Fibroblast of pulmonary artery (primary cell): ENCODE measurements around the gene TXNL4A.
"Not testable (repeated sequence)": the region's sequence is repeated elsewhere in the genome, so short reads cannot be mapped to it uniquely, and the experiment has no call there.

ENCODE experiments used
- DNase-seq: peaks from one replicate; pipeline ENCODE4 v3.0.0-alpha.2; 2010; ENCODE audit warnings: low read depth
- H3K4me3 ChIP-seq: replicated peaks from 2 replicates; pipeline ENCODE4 v1.5.1; 2011; ENCODE audit warnings: low read depth, mild to moderate bottlenecking, control low read depth, low read length, moderate library complexity
- TF ChIP-seq, protein P1 (sequence below): IDR thresholded peaks from 2 replicates; pipeline ENCODE4 v1.5.1; 2011; ENCODE audit warnings: mild to moderate bottlenecking, control low read depth, low read length, inconsistent platforms; ENCODE audit errors: missing control alignments

TXNL4A gene

DNA sequence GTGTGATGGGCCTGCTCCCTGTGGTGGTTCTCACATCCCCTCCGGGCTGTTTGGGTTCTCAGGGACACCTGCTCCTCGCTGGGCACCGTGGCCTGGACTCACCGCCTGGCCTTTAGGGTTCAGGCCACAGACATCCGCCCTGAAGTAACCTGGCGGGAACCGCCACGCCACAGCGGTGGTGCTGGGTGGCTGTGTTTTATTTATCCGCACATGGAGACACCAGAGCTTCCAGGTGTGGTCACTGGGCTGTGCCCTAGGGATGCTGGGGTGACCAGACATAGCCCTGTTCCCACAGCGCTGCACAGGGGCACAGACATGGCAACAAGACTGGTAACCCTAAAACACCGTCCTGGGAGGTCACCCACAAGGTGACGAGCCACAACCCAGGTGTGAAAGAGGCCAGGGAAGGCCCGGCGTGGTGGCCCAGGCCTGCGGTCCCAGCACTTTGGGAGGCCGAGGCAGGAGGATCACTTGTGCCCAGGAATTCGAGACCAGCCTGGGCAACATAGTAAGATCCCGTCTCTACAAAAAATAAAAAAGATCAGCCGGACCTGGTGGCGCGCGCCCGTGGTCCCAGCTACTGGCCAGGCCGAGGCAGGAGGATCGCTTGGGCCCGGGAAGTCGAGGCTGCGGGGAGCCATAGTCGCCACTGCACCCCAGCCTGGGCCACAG is 24.6 kb downstream of the TXNL4A start:
- TF ChIP-seq, protein P1, sequence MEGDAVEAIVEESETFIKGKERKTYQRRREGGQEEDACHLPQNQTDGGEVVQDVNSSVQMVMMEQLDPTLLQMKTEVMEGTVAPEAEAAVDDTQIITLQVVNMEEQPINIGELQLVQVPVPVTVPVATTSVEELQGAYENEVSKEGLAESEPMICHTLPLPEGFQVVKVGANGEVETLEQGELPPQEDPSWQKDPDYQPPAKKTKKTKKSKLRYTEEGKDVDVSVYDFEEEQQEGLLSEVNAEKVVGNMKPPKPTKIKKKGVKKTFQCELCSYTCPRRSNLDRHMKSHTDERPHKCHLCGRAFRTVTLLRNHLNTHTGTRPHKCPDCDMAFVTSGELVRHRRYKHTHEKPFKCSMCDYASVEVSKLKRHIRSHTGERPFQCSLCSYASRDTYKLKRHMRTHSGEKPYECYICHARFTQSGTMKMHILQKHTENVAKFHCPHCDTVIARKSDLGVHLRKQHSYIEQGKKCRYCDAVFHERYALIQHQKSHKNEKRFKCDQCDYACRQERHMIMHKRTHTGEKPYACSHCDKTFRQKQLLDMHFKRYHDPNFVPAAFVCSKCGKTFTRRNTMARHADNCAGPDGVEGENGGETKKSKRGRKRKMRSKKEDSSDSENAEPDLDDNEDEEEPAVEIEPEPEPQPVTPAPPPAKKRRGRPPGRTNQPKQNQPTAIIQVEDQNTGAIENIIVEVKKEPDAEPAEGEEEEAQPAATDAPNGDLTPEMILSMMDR: no peak
- no peak for DNase-seq
- peak overlapping the region; percentile 67 for H3K4me3 ChIP-seq

DNA sequence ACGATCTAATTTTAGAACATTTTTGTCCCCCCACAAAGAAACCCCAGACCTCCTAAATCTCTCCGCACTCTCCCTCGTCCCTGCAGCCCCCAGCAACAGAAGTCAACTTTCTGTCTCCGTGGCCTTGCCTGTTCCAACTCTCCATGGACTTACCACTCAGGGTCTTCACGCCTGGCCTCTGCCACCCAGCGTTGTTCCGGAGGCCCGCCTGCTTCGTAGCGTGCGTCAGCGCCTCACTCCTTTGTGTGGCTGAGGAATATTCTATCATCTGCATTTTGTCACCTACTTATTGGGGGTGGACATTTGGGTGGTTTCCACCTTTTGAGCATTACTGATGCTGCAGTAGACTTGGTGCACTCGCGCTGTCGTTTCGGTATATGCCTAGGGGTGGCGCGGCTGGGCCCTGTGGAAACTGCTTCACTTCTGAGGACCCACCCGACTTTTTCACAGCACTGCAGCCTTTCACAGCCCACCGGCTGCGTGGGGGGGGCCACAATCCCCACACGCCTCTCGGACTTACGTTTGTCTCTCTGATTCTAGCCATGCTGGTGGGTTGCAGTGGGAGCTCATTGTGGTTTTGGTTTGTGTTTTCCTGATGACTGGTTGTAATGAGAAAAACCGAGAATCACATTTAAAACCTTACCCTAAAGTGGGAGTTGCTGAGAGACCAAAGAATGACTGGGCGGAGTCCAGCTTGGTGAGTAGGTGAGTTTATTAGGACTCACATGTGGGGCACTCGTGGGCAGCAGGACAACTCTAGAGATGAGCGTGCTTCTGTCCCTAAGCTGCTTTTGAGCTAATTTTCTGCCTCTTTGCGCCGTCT is 25.3 kb downstream of the TXNL4A start:
- no peak for DNase-seq
- TF ChIP-seq, protein P1: no peak
- no peak overlapping the region for H3K4me3 ChIP-seq

DNA sequence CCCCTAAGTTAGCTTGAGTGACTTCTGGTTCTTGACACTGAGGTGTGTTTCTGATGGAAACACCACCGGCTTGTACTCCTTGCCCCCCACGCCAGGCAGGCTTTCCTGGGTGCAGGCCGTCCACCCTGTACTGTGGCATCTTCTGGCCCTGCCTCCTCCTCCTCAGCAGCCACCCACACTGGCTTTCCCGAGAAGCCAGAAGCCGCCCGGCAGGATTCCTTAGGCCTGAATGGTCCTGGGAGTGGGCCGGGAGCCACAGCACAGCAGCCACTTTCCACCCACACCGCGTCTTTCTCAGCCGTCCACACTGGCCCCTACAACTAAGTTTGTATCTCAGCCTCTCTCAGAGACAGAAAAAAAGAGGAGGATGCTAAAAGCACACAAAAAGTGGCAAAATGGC is 26.1 kb downstream of the TXNL4A start:
- TF ChIP-seq, protein P1: no peak
- DNase-seq: no peak
- H3K4me3 ChIP-seq: no peak overlapping the region

DNA sequence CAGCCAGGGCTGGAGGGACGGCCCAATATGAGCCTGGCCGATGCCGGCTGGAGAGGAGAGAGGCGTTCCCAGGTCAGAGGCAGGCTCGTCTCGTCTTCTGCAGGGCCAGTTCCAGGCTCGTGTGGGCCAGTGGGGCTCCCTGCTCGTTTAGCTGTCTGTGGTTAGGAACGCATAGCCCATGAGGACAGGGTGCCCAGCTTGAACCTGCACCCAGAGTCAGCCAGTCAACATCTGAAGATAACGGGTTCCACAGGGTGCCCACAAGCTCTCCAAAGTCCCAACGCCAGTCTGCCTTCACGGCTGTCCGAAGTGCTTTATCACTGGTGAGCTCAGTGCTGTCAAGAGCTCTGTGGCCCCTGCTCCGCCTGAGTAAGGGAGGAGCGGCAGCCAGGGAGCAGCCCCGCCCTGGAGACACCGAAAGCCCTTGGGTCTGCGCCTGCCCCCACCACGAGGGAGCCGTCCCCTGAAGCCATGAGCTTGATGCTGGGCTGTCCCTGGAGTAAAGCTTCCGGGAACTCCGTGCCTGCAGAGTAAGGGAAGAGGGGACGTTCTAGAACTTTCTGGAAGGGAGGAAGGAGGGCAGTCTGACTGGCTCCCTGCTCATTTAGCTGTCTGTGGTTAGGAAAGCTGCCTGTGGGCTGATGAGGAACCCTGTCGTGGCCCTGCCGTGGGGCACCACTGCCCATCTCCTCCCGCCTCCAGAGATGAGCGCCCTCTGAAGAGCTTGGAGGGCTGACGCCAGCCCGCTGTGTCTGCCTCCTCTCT is 26.7 kb downstream of the TXNL4A start:
- TF ChIP-seq, protein P1: no peak
- no peak for DNase-seq
- no peak overlapping the region for H3K4me3 ChIP-seq

DNA sequence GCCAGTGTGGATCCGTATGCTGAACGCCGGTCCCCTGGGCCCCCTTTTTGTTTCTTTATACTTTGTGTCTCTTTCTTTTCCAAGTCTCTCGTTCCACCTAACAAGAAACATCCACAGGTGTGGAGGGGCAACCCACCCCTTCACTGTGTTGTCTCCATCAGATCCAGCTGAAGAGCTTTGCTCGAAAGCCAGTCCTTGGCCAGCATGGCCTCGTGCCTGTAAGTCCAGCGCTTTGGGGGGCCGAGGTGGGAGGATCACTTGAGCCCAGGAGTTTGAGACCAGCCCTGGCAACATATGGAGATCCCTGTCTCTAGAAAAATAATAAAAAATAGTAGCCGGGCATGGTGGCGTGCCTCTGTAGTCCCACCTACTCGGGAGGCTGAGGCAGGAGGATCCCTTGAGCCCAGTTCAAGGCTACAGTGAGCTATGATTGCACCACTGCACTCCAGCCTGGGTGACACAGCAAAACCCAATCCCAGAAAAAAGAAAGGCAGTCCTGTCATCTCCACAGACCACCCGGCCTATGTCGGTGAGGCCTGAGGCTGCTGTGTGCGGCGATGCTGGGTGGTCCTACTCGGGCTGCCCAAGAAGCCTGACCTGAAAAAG is 27.3 kb downstream of the TXNL4A start:
- DNase-seq: no peak
- TF ChIP-seq, protein P1: no peak
- H3K4me3 ChIP-seq: no peak overlapping the region

DNA sequence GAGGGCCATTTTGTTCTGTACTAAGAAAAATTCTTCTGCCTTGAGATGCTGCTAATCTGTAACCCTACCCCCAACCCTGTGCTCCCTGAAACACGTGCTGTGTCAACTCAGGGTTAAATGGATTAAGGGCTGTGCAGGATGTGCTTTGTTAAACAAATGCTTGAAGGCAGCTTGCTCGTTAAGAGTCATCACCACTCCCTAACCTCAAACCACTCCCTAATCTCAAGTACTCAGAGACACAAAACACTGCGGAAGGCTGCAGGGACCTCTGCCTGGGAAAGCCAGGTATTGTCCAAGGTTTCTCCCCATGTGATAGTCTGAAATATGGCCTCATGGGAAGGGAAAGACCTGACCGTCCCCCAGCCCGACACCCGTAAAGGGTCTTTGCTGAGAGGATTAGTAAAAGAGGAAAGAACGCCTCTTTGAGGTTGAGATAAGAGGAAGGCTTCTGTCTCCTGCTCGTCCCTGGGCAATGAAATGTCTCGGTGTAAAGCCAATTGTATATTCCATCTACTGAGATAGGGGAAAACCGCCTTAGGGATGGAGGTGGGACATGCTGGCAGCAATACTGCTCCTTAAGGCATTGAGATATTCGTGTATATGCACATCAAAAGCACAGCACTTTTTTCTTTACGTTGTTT is 28.1 kb downstream of the TXNL4A start:
- not testable (repeated sequence) for H3K4me3 ChIP-seq
- DNase-seq: peak; percentile 53

DNA sequence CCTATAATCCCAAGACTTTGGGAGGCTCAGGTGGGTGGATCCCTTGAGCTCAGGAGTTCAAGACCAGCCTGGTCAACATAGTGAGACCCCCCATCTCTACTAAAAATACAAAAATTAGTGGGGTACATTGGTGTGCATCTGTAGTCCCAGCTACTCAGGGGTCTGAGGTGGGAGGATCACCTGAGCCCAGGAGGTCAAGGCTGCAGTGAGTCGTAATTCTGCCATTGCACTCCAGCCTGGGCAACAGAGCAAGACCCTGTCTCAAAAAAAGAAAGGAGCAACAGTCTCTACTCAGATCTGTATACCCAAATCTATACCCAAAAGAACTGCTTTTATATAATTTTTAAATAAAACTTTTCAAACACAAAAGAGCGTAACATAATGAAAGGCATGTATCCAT is 29.4 kb downstream of the TXNL4A start:
- DNase-seq: no peak
- H3K4me3 ChIP-seq: no peak overlapping the region
- TF ChIP-seq, protein P1: no peak
